Activated B cell treated with CpG ODN at 0.5 μM for 24 hours (primary cell): ENCODE results near the gene CRAT. TPM values are rescaled to one million over a fixed set of nuclear protein-coding genes. Genes with fewer than 3 reads are reported as not detected.

Experiments
- ATAC-seq: fragments of 200-7000 bp; cut with Tn5 transposase; one replicate; pipeline ENCODE4 v1.10.0; 2021; ENCODE audit warnings: low read depth, mild to moderate bottlenecking, moderate library complexity
- CTCF ChIA-PET: fragments of 350-600 bp; sonication (Branson Sonifier 250); formaldehyde crosslinking; loops from one replicate; lab custom pipeline; 2021; ENCODE audit warnings: antibody characterized with exemption; lab: Charles Lee
- POLR2A ChIA-PET: fragments of 350-600 bp; sonication (Branson Sonifier 250); formaldehyde crosslinking; loops from one replicate; lab custom pipeline; 2021; ENCODE audit warnings: antibody characterized with exemption; lab: Charles Lee
- DNase-seq: peaks from one replicate; pipeline ENCODE4 v3.0.0; 2022
- H3K27ac Mint-ChIP-seq: one replicate; pipeline ENCODE4 v1.8.0; 2020; ENCODE audit warnings: mixed read lengths
- H3K27me3 Mint-ChIP-seq: one replicate; pipeline ENCODE4 v1.8.0; 2021; ENCODE audit warnings: mixed read lengths
- H3K36me3 Mint-ChIP-seq: one replicate; pipeline ENCODE4 v1.8.0; 2021; ENCODE audit warnings: low read depth, mixed read lengths
- H3K4me1 Mint-ChIP-seq: one replicate; pipeline ENCODE4 v1.8.0; 2021; ENCODE audit warnings: mixed read lengths
- H3K4me3 Mint-ChIP-seq: one replicate; pipeline ENCODE4 v1.8.0; 2020; ENCODE audit warnings: mild to moderate bottlenecking, mixed read lengths
- H3K9me3 Mint-ChIP-seq: one replicate; pipeline ENCODE4 v1.8.0; 2020; ENCODE audit warnings: mixed read lengths
- CTCF ChIP-seq: fragments of 200-600 bp; IDR thresholded peaks from one replicate; pipeline ENCODE4 v1.8.0; 2022; ENCODE audit warnings: antibody characterized with exemption, mild to moderate bottlenecking
- intact Hi-C: fragments of 100-400 bp; cut with micrococcal nuclease; formaldehyde crosslinking; loops from one replicate; pipeline ENCODE4 v1.15.1; 2024
- total RNA-seq: library from RNA; stranded (reverse); gene quantifications from 2 replicates; pipeline ENCODE4 v1.2.3, GENCODE V29; 2022

CRAT gene
- total RNA-seq, 1 donor from 2014 or later = 8.2 TPM

GRCh38 chr9:129102791-129103594, 7.6 kb downstream of the CRAT start:
- intact Hi-C loops = no loop called here
- ChIA-PET POLR2A (interaction anchor here (1.1 kb wide), 1 partner anchor 22 kb away, joined by 3 read pairs; the partner anchor contains the start of gene DOLPP1), CTCF (no interaction called here)
- Mint-ChIP-seq H3K4me3 (no peak overlapping the region), H3K4me1 (no peaks in the 10 kb centered on the region), H3K9me3 (no peaks in the 10 kb centered on the region), H3K27ac (no peak overlapping the region), H3K36me3 (no peaks in the 10 kb centered on the region), H3K27me3 (no peaks in the 10 kb centered on the region)
- no peak for TF ChIP-seq CTCF
- no peak for DNase-seq
- ATAC-seq = peak; percentile 65

- Mint-ChIP-seq H3K36me3 (no peaks in the 10 kb centered on the region), H3K27me3 (no peaks in the 10 kb centered on the region), H3K9me3 (no peaks in the 10 kb centered on the region), H3K4me3 (no peak overlapping the region), H3K27ac (no peak overlapping the region), H3K4me1 (no peaks in the 10 kb centered on the region)
- TF ChIP-seq CTCF = no peak
- ATAC-seq (no peak), DNase-seq (no peak)
- ChIA-PET CTCF (no interaction called here), POLR2A (no interaction called here)
- intact Hi-C loops = no loop called here
Observed at GRCh38 chr9:129102095-129102525, 8.5 kb downstream of the CRAT start.

- Mint-ChIP-seq H3K36me3 (no peaks in the 10 kb centered on the region), H3K27me3 (no peaks in the 10 kb centered on the region), H3K4me1 (no peaks in the 10 kb centered on the region), H3K27ac (no peak overlapping the region), H3K9me3 (no peaks in the 10 kb centered on the region), H3K4me3 (no peak overlapping the region)
- ATAC-seq (no peak), DNase-seq (no peak)
- POLR2A ChIA-PET = interaction anchor here (0.6 kb wide), 1 partner anchor 456 kb away, joined by 5 read pairs; no protein-coding TSS in a partner anchor
- intact Hi-C loops = no loop called here
- no peak for TF ChIP-seq CTCF
- CTCF ChIA-PET = no interaction called here
Observed at GRCh38 chr9:129101279-129101678, 9.3 kb downstream of the CRAT start.

- Mint-ChIP-seq H3K4me3 (no peak overlapping the region), H3K9me3 (no peaks in the 10 kb centered on the region), H3K36me3 (no peaks in the 10 kb centered on the region), H3K27ac (no peak overlapping the region), H3K4me1 (no peaks in the 10 kb centered on the region), H3K27me3 (no peaks in the 10 kb centered on the region)
- intact Hi-C loops = no loop called here
- no peak for DNase-seq
- no peak for ATAC-seq
- ChIA-PET CTCF (no interaction called here), POLR2A (interaction anchor here (0.6 kb wide), 1 partner anchor 456 kb away, joined by 5 read pairs; no protein-coding TSS in a partner anchor)
- no peak for TF ChIP-seq CTCF
Observed at GRCh38 chr9:129100383-129101169, 10.0 kb downstream of the CRAT start.

DNA sequence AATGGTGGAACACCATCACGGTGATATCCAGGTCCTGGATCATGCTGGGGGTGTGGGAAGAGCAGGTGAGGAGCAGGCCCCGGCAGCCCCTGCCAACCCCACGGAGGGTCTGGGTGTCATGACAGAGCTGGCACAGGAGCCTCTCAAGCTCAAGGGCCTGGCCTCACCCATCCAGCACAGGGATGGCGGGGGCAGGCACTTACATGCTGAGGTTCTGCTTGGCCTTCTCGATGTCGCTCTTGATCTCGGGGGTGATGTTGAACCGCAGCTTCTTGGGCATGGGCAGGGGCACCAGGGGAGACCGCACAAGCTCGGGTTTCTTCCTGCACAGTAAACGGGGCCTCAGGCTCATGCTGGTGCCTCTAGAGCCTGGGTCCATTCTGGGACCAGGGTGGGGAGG, 12.3 kb downstream of the CRAT start:
- no peak for TF ChIP-seq CTCF
- no peak overlapping the region for H3K27ac Mint-ChIP-seq
- H3K9me3 Mint-ChIP-seq = no peaks in the 10 kb centered on the region
- no peak overlapping the region for H3K4me3 Mint-ChIP-seq
- CTCF ChIA-PET = no interaction called here
- ATAC-seq (no peak), DNase-seq (no peak)
- POLR2A ChIA-PET = interaction anchor here (0.9 kb wide), 1 partner anchor 11 kb away, joined by 4 read pairs; no protein-coding TSS in a partner anchor
- no peaks in the 10 kb centered on the region for H3K4me1 Mint-ChIP-seq
- intact Hi-C loops = no loop called here
- no peaks in the 10 kb centered on the region for H3K27me3 Mint-ChIP-seq
- no peaks in the 10 kb centered on the region for H3K36me3 Mint-ChIP-seq
